GM18951 (cell line): ENCODE measurements around the gene WDR89.
"Not testable (repeated sequence)": the region's sequence is repeated elsewhere in the genome, so short reads cannot be mapped to it uniquely, and the experiment has no call there.

Source experiments
- POLR2A ChIP-seq: IDR thresholded peaks from 4 replicates; pipeline ENCODE4 v1.6.1; 2011; ENCODE audit warnings: mild to moderate bottlenecking; ENCODE audit not compliant: insufficient read length, insufficient read depth; ENCODE audit errors: extremely low read depth
- in situ Hi-C: fragments of 300-500 bp; cut with MboI; formaldehyde crosslinking; loops from one replicate; pipeline ENCODE4 v1.12.0; 2022; ENCODE audit warnings: low sequenced_read_pairs, mixed read lengths, inconsistent platforms; ENCODE audit not compliant: unreplicated experiment

The WDR89 gene

DNA sequence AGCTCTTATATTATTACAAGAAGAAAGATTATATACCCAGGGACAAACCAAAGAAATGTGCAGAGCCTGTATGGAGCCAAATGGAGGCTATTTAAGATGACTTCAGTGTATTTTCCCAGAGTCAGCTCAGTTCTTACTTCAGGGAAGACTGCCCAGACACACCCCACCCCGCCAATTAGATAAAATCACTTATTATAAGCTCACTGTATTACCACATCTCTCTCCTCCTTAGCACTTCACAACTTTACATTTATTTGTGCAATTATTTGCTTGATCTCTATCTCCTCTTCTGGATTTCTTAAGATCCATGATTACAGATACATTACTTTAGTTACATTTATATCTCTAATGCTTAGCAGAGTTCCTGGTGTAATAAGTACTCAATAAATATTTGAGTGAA lies 24.7 kb upstream of the WDR89 start:
- in situ Hi-C loops: no loop called here

DNA sequence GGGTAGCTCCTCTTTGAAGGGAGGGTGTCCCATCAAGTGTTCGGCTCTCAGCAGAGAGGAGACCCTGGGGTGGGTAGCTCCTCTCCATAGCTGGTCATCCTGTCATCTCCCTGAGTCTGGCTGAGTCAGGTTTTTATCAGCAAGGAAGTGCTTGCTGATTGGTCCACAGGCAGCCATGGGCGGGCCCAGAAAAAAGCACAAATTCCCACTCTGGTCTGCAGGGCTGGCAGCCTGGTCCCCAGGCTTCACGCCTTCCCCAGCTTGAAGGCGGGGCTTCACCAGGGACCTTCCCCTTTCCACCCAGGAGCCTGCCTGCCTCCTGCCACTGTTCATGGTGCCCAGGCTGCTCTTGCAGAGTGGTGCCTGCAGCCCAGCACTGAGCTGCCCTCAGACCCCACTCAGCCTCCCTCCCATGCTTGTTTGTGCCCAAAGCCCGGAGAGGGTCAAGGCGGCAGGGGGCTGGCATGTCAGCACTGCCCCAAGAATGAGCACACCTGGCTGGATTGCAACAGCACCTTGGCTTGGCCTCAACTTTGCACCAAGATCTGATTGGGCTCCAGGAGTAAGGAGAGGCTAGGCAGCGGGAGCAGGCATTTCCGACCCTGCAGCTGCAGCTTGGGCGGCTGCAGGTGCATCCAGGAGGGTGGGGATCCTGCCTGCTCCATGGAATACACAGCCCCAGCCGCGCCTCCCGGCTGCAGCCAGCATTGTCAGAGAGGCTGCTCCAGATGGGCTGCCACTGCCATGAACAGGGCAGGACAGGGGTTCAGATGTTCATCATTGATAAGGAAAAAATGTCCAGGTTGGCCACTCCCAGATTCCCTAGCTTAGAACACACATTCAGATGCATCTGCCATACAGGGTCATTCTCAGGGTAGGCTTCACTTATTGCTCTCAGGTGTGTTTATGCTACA lies 22.0 kb upstream of the WDR89 start:
- in situ Hi-C loops: no loop called here
- TF ChIP-seq POLR2A: no peak

More for the DNA sequence above, 24.7 kb upstream of the WDR89 start:
- no peak for TF ChIP-seq POLR2A

DNA sequence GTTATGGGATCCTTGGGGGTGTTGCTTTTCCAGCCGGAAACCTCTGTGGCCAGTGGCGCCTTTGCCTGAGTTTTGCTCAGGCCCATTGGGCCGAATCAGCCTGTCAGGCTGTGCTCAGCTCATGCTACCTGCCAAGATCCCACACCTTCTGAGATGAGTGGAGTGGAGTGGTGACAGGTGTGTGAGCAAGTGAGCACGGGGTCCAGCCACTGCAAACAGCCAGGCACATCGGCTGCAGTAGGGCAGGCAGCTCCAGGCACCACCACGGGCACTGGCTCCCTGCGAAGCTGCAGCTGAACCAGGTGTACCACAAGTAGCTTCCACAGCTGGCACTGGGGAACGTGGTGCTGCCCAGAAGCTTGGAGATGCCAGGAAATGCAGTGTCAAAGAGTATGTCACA lies 21.1 kb upstream of the WDR89 start:
- in situ Hi-C loops: no loop called here
- no peak for TF ChIP-seq POLR2A

DNA sequence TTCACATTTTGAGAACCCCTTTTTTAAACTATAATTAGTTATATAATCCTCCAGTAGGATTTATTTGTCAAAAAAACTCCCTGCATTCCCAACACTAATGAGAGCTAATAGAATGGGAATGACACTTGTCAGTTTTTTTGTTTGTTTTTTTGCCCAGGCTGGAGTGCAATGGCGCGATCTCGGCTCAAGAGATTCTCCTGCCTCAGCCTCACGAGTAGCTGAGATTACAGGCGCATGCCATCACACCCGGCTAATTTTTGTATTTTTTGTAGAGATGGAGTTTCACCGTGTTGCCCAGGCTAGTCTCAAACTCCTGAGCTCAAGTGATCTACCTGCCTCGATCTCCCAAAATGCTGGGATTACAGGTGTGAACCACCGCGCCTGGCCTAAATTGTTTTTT lies 20.2 kb upstream of the WDR89 start:
- in situ Hi-C loops: not testable (repeated sequence)

DNA sequence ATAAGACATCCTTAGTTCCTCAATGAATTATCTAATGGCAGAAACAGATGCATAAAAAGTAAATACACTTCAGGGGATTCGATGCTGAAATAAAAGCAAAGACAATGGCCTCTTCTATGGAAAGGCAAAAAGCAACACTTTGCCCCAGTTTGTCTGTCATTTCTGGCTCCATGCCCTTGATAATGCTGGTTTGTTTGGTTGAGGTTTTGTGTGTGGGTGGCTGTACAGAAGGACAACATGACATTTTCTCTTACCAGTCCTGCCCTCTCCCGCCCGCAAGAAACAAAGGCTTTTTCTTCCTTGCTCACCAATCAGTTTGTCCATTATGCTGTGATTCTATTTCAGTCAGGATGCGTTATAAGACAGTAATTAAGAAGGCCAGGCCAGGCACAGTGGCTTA lies 18.1 kb upstream of the WDR89 start:
- in situ Hi-C loops: no loop called here
- TF ChIP-seq POLR2A: no peak

DNA sequence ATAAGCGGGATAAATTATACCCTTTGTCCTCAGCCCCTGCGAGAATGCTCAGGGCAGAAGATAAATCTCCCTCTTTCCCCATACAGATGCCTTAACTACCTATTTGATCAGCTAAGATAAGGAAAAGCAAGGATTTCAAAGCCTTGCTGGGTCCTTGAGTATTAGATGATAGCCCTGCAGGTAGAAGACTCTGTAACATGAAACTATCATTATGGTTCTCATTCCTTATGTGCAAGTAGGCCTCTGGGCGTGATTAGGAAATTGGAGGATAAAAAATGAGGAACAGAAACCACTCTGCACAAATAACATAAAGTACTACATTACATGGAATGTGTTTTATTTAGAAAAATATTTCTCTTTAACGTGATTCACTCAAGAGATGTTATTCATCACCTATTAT lies 14.5 kb upstream of the WDR89 start:
- TF ChIP-seq POLR2A: no peak
- in situ Hi-C loops: no loop called here

DNA sequence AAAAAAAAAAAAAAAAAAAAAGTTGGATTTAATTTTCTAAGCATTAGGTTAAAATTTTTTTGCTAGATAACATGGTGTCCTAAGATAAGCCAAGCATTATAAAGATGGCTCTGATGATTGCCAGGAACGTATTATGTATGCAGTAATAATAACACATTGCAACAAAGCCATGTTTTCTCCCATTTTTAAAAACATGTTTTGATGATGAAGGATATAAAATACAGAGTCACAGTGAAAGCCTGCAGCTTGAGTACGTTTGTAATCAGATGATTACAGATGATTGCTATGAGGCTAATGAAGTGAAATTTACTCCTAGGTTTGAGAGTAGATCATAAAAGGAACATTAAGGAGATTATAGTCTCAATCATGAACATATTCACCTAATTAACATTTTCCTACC lies 13.3 kb upstream of the WDR89 start:
- in situ Hi-C loops: no loop called here
- TF ChIP-seq POLR2A: no peak

DNA sequence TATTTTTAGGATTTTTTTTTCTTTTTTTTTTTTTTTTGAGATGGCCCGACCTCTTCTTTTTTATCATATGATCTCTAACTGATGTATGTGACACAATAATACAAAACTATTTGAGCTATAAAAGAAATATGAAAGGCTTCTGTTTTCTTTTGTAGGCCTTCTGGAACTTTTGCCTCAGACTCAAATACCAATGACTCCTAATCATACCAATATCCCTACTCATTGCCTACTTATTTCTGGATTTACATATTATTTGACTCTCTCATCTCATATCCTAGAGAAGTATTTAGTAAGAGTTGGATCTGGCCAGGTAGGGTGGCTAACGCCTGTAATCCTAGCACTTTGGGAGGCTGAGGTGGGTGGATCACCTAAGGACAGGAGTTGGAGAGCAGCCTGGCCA lies 12.7 kb upstream of the WDR89 start:
- TF ChIP-seq POLR2A: no peak
- in situ Hi-C loops: no loop called here

DNA sequence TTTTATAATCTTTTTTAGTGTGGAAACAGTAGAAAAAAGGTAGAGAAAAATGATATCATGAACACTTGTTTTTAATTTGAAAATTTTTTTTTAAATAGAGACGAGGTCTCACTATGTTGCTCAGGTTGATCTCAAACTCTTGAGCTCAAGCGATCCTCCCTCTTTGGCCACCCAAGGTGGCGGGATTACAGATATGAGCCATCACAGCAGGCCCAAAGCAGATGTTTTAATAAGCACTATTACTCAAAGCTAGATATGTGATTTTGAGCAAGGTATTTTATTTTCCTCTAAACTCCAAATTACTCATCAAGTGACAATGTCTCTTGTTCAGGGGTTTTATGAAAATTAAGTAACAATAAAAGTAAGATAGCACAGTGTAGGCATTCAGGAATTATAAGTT lies 10.7 kb upstream of the WDR89 start:
- TF ChIP-seq POLR2A: no peak
- in situ Hi-C loops: no loop called here

DNA sequence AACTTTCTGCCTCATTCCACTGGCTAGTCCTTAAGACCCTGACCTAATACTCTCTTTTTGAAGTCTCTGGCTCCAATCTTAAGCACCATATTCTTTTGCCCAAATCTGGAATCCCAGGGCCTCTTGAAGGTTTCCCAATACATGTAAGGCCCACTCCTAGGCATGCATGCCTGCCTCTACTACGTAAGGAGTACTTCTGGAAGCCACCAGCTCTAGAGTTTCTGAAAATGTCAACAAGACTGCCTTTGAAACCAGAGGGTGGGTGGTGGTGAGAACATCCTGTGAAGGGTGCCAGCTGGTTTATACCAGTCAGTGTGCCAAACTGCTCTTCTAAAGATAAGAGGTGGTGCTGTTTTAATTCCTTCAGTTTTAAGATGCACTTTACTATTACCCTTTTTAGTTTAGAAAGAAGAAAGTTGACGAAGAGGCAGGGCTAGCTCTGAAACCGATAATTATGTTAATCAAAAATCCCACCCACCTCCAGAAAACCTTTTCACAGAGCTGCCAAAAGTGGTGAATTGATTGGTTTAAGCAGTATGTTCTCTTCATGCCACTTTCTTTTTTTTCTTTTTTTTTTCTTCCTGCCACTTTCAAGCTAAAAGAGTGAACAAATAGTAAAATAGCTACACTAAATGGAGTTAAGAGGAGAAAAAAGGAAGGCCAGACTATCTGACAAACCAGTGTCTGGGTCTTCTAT lies 8.7 kb upstream of the WDR89 start:
- TF ChIP-seq POLR2A: no peak
- in situ Hi-C loops: no loop called here

DNA sequence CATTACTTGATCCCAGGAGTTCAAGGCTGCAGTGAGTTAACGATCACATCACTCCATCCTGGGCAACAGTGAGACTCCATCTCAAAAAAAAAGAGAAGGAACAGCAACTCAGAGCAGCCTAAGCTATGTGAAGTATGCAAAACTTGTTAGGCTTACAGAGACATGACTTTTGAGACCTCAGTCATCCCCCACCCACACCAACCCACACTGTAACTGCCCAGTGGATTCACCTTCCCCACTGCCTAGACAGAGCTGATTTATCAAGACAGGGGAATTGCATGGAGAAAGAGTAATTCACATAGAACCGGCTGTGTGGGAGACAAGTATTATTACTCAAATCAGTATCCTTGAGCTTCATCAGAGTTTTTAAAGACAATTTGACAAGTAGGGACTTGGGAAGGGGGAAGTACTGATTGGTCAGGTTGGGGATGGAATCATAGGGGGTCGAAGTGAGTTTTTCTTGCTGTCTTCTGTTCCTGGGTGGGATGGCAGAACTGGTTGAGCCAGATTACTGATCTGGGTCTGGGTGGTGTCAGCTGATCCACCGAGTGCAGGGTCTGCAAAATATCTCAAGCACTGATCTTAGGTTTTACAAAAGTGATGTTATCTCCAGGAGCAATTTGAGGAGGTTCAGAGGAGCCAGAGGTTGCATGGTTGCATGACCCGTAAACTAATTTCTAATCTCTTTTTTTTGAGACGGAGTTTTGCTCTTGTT lies 6.2 kb upstream of the WDR89 start:
- TF ChIP-seq POLR2A: no peak
- in situ Hi-C loops: loop anchor here (25.0 kb wide), 1 partner anchor 639 kb away; the partner anchor contains the start of gene ESR2

DNA sequence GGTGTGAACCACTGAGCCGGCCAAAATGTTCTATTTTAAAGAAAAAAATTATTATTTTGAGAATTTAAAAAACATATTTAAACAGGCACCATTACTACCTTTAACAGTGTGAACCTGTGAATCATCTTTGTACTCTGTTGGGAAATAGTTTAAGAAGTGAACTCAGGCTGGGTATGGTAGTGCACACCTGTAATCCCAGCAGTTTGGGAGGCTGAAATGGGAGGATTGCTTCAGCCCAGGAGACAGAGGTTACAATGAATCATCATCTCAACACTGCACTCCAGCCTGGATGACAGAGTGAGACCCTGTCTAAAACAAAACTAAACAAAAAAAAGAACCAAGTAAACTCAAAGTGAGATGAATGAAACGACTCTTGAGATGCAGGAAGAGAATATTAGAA lies 3.1 kb upstream of the WDR89 start:
- in situ Hi-C loops: loop anchor here (25.0 kb wide), 1 partner anchor 643 kb away; the partner anchor contains the start of gene ESR2

DNA sequence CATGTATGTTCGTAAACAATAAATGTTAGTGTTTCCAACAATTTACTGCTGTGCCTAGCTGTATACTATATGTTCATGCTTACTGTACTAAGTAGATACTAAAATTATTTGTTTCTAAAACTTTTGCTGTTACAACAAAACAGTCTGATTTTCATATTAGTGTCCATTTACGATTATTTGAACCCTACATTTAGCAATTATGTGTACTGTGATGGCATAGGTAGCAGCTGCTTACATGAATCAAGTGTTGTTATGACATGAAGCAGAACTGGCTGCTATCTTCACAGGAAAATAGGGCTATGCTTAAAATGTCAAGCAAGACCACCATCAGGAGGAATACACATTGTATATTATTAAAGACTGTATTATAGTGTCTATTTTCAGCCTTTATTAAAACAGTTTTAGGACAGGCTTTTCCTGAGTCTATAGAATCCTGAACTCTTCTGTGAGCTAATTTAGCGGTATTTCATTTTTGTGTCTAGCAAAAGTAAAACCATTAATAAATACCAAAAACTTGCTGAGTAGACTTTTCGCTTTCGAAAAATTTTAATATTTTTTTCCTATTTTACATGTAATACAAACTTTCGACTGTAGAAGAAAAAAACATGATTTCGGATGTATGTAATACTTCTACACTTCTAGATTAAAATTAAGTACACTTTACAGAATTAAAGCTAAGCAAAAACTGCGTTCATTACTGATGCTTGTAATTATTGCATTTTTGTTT lies 1.1 kb upstream of the WDR89 start:
- TF ChIP-seq POLR2A: no peak
- in situ Hi-C loops: loop anchor here (25.0 kb wide), 1 partner anchor 644 kb away; the partner anchor contains the start of gene ESR2

More for the DNA sequence above, 3.1 kb upstream of the WDR89 start:
- no peak for TF ChIP-seq POLR2A
